Astrocyte of the cerebellum (primary cell): ENCODE measurements around the gene CACNG6.
A peak's percentile ranks its signal among the peaks of the same experiment; 100 is the strongest.

Experiments
- DNase-seq: peaks from one replicate; pipeline ENCODE4 v3.0.0-alpha.2; 2011; ENCODE audit warnings: low read depth
- H3K4me3 ChIP-seq: 2 replicates; pipeline ENCODE4 v1.5.1; 2011; ENCODE audit warnings: mild to moderate bottlenecking, low read depth, low read length, moderate library complexity
- CTCF ChIP-seq: IDR thresholded peaks from 2 replicates; pipeline ENCODE4 v1.5.1; 2012; ENCODE audit warnings: low read length, low read depth, moderate library complexity, mild to moderate bottlenecking; ENCODE audit errors: missing control alignments
- in situ Hi-C: cut with HindIII; loops from 2 replicates; pipeline ENCODE4 v1.10.0; 2017; ENCODE audit warnings: low sequenced_read_pairs

CACNG6 gene

GRCh38 chr19:53958823-53959757 lies 32.3 kb upstream of the CACNG6 start:
- TF ChIP-seq CTCF, result no peak
- in situ Hi-C loops, result no loop called here
- DNase-seq, result no peak
- H3K4me3 ChIP-seq, result no peak overlapping the region

DNA sequence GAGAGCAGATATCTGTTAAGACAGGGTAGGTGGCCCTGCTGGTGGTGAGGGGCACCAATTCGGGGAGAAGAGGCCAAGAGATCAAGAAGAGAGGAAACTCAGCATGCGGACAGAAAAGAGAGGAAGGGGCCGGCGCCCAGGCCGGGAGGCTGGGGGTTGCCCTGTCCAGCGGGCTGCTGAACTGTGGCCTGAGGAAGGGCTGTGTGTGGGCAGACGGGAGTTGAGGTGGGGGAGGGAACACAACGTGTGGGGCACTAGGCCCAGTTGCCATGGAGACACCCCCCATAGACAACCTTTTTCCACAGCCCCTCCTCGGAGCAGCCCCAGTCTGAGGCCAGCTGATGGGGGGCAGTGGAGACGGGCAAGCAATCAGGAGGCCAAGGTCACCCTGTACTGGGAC lies 31.2 kb upstream of the CACNG6 start:
- no peak for DNase-seq
- in situ Hi-C loops, result no loop called here
- no peak for TF ChIP-seq CTCF
- no peak overlapping the region for H3K4me3 ChIP-seq

DNA sequence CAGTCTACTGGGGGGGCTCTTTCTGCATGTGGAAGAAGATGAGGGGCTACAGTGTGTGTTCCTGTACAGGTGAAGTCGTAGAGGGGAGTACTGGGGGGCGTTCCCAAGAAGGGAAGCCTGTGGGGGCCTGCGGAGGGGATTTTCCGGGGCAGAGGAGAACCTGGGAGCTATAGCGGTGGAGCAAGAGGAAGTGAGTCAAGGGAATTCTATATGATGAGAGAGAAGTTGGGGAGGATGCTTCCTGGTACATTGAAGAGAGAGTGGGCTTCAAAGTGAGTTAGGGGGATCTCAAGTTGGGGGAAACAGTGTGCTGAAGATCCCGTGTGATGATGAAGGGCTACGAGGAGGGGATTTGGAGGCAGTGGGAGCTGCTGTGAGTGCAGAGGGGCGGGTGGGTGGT lies 30.6 kb upstream of the CACNG6 start:
- in situ Hi-C loops, result no loop called here
- no peak overlapping the region for H3K4me3 ChIP-seq
- no peak for DNase-seq
- TF ChIP-seq CTCF, result no peak

- peak overlapping the region; percentile 28 for H3K4me3 ChIP-seq
- in situ Hi-C loops, result no loop called here
- no peak for TF ChIP-seq CTCF
- no peak for DNase-seq
These were observed 29.7 kb upstream of the CACNG6 start for GRCh38 chr19:53961523-53962356.

DNA sequence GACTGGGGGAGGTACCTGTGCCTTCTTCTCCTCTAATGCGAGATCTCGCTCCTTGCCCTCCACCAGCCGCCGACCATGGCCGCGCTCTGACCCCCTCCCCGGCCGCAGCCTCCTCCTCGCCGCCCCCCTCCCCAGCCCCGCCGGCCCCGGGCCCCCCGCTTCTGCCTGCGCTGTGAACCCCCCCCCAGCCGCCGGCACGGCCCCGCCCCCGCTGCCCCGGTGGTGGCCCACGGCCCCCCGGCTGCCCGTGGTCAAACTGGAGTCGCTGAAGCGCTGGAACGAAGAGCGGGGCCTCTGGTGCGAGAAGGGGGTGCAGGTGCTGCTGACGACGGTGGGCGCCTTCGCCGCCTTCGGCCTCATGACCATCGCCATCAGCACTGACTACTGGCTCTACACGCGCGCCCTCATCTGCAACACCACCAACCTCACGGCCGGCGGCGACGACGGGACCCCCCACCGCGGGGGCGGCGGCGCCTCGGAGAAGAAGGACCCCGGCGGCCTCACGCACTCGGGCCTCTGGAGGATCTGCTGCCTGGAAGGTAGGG lies 28.5 kb upstream of the CACNG6 start, which contains the start of gene CACNG8:
Gene CACNG8 (plus strand): TSS at position 51 of the 545 bp plus-strand sequence.
- no peak for TF ChIP-seq CTCF

DNA sequence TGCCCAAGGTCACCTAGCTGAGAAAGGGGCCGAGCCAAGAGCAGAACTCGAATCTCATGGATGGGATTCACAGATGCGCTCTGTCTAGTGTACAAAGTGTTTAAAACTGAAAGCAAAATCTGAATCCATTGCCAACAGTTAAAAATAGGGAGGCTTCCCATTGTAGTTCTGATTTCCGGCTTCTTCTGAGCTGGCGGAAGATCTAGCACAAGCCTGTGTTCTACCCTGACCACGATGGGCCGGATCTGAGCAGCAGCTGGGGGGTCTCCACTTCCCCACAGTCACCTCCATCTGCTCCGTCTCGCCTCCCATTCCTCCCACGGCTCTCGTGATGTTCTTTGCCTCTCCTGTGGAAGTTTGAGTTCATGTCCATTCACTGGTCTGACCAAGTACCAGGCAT lies 26.3 kb upstream of the CACNG6 start:
- in situ Hi-C loops, result no loop called here
- TF ChIP-seq CTCF, result no peak
- H3K4me3 ChIP-seq, result no peak overlapping the region
- no peak for DNase-seq

More for the DNA sequence above, 28.5 kb upstream of the CACNG6 start, which contains the start of gene CACNG8:
- in situ Hi-C loops, result no loop called here
- no peak for DNase-seq
- peak within 1 kb of the TSS; percentile 28 for H3K4me3 ChIP-seq
